ENCODE results near the gene ZCCHC3. TPM values are rescaled to one million over a fixed set of nuclear protein-coding genes. Genes with fewer than 3 reads are reported as not detected.

Gene ZCCHC3
- total RNA-seq, 6 experiments from 2014 or later: 4.2 to 7.5 (median 5.9) TPM

DNA sequence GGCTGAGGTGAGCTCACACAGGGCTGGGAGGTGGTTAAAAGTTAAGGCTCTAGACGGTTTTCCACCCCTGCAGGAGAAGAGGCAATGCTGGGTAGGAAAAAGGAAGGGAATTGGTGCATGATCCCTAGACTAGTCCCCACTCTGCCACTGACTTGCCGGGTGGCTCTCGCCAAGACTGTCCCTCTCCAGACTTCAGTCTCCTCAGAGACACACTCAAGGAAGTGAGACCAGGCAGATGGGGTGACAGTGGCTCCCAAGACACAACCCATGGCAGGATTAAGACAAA, 19.9 kb upstream of the ZCCHC3 start:
- Histone ChIP-seq H3K27ac (no peak overlapping the region), H3K4me3 (no peak overlapping the region), H3K4me1 (no peaks in the 10 kb centered on the region), H3K36me3 (no peaks in the 10 kb centered on the region), H3K27me3 (no peaks in the 10 kb centered on the region), H3K9me3 (no peaks in the 10 kb centered on the region)
- DNase-seq (peak in 1 of 3 donors; percentile 26), ATAC-seq (no peak)
- TF ChIP-seq, protein P1, sequence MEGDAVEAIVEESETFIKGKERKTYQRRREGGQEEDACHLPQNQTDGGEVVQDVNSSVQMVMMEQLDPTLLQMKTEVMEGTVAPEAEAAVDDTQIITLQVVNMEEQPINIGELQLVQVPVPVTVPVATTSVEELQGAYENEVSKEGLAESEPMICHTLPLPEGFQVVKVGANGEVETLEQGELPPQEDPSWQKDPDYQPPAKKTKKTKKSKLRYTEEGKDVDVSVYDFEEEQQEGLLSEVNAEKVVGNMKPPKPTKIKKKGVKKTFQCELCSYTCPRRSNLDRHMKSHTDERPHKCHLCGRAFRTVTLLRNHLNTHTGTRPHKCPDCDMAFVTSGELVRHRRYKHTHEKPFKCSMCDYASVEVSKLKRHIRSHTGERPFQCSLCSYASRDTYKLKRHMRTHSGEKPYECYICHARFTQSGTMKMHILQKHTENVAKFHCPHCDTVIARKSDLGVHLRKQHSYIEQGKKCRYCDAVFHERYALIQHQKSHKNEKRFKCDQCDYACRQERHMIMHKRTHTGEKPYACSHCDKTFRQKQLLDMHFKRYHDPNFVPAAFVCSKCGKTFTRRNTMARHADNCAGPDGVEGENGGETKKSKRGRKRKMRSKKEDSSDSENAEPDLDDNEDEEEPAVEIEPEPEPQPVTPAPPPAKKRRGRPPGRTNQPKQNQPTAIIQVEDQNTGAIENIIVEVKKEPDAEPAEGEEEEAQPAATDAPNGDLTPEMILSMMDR (IDR thresholded peaks at IDR 0.05): no peak
- TF ChIP-seq POLR2A (IDR thresholded peaks at IDR 0.05): no peak
- intact Hi-C loops (cut with DNase I): loop anchor here in 1 of 2 donors (10.0 kb wide), 1 partner anchor 63 kb away; no protein-coding TSS in a partner anchor
- 60% methylated on average over 1 of the region's 3 CpGs for WGBS (ENCODE audit: insufficient coverage, low coverage, low lambda C conversion rate, missing lambda C conversion rate)

DNA sequence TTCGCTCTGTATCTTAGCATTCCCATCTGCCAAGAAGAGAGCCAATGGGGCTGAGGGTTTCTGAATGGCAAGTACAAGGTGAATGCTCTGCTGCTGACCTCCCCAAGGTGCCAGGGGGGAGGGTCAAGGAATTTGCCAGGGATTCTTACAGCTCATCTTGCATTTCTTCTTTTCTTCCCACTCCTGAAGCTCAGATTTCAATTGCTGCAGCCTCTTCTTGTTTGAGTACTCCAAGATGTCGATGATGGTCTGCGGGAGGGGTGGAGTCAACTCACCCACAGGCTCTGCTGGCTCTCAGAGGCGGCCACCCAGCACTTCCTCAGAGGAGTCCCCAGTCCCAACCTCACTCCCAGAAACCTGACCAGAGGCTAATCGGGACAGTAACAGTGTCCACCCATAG, 19.2 kb upstream of the ZCCHC3 start:
- no peak for ATAC-seq
- no peak overlapping the region for H3K27ac ChIP-seq
- no peaks in the 10 kb centered on the region for H3K36me3 ChIP-seq
- no peak overlapping the region for H3K4me3 ChIP-seq
- H3K9me3 ChIP-seq: no peaks in the 10 kb centered on the region
- TF ChIP-seq POLR2A (IDR thresholded peaks at IDR 0.05): no peak
- TF ChIP-seq, protein P1 (IDR thresholded peaks at IDR 0.05): no peak
- DNase-seq: peak in 1 of 3 donors; percentile 23
- H3K4me1 ChIP-seq: no peaks in the 10 kb centered on the region
- 80% methylated on average over 1 of the region's 5 CpGs for WGBS (ENCODE audit: insufficient coverage, low coverage, low lambda C conversion rate, missing lambda C conversion rate)
- H3K27me3 ChIP-seq: no peaks in the 10 kb centered on the region
- intact Hi-C loops (cut with DNase I): loop anchor here in 1 of 2 donors (10.0 kb wide), 1 partner anchor 63 kb away; no protein-coding TSS in a partner anchor

DNA sequence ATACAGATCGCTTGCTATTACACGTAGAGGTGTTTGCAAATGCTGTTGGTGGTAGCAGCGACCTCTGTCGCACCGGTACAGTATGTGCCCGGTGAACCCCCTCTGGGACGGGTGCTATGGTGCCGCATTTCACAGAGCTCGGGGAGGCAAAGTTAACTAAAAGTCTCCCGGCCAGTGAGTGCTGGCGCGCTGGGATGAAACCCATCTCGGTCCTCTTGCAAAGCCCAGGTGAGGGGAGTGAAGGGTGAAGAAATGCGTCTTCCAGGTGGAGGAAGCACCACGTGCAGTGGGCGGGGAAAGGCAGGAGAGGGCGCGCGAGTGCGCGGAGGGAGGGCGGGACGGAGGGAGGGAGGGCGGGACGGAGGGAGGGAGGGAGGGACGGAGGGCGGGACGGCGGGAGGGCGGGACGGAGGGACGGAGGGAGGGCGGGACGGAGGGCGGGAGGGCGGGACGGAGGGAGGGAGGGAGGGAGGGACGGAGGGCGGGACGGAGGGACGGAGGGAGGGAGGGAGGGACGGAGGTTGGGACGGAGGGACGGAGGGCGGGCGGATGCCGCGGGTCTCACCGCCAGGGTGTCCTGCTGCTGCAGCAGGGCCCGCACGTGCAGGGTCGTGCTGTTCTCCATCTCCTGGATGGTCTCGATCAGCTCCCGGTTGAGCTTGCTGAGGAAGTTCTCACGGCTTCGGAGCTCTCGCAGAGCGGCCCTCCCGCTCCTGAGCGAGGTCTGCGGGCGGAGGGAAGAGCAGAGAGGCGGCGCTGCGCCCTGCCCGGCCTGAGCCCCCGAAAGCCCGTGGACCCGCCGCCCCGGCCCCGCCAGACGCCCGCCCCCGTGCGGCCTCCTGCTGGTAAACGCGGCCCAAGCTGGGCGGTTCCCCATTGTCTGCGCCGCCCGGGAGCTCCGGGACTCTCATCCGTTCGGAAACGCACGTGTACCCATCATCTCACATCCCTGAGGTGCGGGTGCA, 18.5 kb upstream of the ZCCHC3 start:
- Histone ChIP-seq H3K4me1 (no peaks in the 10 kb centered on the region), H3K4me3 (no peak overlapping the region), H3K36me3 (no peaks in the 10 kb centered on the region), H3K27me3 (no peaks in the 10 kb centered on the region), H3K27ac (no peak overlapping the region), H3K9me3 (no peaks in the 10 kb centered on the region)
- WGBS (ENCODE audit: insufficient coverage, low coverage, low lambda C conversion rate, missing lambda C conversion rate): 82% methylated on average over 49 of the region's 88 CpGs
- ATAC-seq (peak in 3 of 4 donors; percentile 28 to 61 (median 49)), DNase-seq (peak in 2 of 3 donors; percentile 34 to 36)
- intact Hi-C loops (cut with DNase I): loop anchor here in 1 of 2 donors (10.0 kb wide), 1 partner anchor 64 kb away; no protein-coding TSS in a partner anchor
- TF ChIP-seq, protein P1 (IDR thresholded peaks at IDR 0.05): peak in 1 of 4 donors; percentile 5
- TF ChIP-seq POLR2A (IDR thresholded peaks at IDR 0.05): no peak

DNA sequence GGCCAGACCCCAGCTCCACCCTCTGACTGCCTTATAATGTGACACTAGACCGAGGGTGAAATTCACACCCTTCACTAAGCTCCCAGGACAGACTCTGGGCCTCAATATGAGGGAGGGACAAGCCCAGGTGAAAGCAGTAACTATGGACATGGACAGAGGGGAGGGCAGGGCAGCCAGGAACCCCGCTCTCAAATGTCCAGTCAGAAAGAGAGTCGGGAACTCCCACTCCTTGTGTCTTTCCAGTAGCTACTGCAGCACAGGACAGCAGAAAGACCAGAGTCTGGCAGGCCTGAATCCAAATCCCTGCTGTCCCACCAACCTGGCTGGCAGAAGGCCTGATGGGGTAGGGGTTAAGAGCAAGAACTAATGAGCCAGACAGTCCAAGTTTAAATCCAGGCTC, 13.2 kb upstream of the ZCCHC3 start:
- Histone ChIP-seq H3K9me3 (no peaks in the 10 kb centered on the region), H3K4me1 (no peaks in the 10 kb centered on the region), H3K36me3 (no peaks in the 10 kb centered on the region), H3K27ac (no peak overlapping the region), H3K27me3 (no peaks in the 10 kb centered on the region), H3K4me3 (no peak overlapping the region)
- intact Hi-C loops (cut with DNase I): no loop called here
- 79% methylated on average over 2 of the region's 3 CpGs for WGBS (ENCODE audit: insufficient coverage, low coverage, low lambda C conversion rate, missing lambda C conversion rate)
- no peak for ATAC-seq
- TF ChIP-seq, protein P1 (IDR thresholded peaks at IDR 0.05): no peak
- TF ChIP-seq POLR2A (IDR thresholded peaks at IDR 0.05): no peak
- DNase-seq: no peak

All from right lobe of liver (tissue), 6 donors.